NCI-H2107 (cell line): ENCODE measurements around the gene CMIP.
"Not testable (repeated sequence)": the region's sequence is repeated elsewhere in the genome, so short reads cannot be mapped to it uniquely, and the experiment has no call there.

Experiments
- DNase-seq: peaks from one replicate; lab custom pipeline; 2025; lab: John Stamatoyannopoulos, UW

CMIP gene

GRCh38 chr16:81421536-81421935, 23.1 kb upstream of the CMIP start:
- no peak for DNase-seq

DNA sequence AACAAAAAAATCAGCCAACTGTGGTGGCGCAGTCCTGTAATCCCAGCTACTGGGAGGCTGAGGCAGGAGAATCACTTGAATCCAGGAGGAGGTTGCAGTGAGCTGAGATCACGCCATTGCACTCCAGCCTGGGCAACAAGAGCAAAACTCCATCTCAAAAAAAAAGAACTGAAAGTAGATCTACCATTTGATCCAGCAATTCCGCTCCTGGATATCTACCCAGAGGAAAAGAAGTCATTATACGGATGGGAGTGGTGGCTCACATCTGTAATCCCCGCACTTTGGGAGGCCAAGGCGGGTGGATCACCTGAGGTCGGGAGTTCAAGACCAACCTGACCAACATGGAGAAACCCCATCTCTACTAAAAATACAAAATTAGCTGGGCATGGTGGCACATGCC, 22.5 kb upstream of the CMIP start:
- DNase-seq = not testable (repeated sequence)

GRCh38 chr16:81424771-81425170, 19.8 kb upstream of the CMIP start:
- no peak for DNase-seq

GRCh38 chr16:81427219-81427618, 17.4 kb upstream of the CMIP start:
- DNase-seq = no peak

GRCh38 chr16:81429045-81429521, 15.5 kb upstream of the CMIP start:
- DNase-seq = peak; percentile 61

DNA sequence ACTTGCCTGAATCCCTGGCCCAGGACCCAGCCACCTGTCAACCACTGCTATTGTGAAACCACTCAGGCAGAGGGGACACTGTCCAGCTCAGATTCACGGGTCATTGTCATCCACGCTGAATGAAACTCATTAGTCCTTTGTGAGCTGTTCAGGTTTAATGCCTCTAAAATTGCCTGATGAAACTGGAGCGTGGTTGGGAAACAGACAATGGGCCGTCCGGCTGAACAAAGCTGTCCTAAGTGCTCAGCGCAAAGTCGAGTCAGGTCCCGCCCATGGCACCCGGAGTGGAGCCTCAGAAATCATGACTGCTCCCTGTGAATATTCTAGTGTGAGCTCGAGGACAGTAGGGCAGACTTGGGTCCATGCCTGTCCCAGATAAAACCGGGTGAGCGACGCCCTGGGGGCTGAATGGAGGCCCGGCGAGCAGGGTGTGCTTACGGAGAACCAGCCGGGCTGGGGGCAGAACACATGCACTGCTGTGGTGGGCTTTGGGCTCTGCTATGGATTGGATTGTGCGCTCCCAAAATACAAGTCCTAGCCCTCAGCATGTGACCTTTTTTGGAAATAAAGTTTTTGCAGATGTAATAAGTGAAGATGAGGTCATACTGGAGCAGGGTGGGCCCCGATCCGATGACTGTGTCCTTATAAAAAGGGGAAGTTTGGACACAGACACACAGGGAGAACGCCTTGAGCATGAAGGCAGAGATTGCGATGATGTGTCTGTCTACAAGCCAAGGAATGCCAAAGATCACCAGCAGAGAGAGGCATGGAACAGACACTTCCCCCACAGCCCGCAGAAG, 12.9 kb upstream of the CMIP start:
- DNase-seq = peak; percentile 44

GRCh38 chr16:81432937-81433557, 11.6 kb upstream of the CMIP start:
- peak; percentile 57 for DNase-seq

DNA sequence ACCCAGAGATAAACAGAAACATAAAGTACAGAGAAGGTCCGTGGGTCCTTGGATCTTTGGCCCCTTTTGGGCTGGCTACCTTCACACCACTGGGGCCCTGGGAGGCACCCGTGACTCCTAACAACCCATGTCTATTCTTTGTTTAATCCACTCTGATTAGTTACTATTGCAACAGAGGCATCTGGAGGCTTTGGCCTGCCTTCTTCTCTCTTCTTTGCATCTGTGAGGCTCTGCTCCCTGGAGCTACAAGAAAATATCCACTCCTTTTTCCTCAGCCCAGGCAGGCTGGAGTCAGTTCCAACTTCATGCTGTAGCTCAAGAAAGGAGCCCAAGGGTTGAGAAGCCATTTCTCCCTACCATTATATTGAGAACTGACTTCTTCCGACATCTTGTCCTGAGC, 9.5 kb upstream of the CMIP start:
- no peak for DNase-seq

- no peak for DNase-seq
Measured at GRCh38 chr16:81435567-81435966, 9.0 kb upstream of the CMIP start.

DNA sequence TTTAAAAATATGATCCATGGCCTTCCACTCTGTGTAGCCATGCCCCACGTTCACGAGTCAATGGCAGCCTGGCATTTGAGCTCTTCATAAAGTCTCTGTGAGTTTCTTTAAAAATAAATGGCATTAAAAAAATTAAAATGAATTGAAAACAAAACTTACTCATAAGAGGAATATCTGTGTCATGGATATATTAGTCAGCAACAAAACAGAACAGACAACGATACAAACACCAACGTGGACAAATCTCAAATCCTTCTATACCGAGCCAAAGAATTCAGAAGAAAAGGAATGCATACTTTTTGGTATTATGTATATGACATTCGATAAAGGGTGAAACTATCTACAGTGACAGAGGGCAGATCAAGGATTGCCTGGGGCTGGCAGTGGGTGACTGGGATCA, 8.2 kb upstream of the CMIP start:
- no peak for DNase-seq

DNA sequence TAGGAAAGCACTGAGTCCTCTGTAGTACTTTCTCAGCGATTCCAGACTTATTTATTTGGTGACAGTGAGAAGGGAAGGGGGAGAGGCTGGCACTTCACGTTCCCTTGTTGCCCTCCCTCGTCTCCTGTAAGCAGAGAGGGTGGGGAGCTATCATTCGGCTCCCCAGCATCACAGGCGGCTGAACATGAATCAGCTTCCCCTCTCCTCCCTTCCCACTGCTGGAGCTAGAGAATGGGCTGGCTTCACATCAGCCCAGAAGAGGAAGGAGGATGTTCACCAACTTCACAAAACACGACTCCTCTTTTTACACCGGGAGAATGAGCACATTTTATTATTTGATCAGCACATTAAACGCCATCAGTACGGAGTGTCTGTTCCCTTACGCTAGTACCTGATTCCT, 6.7 kb upstream of the CMIP start:
- DNase-seq = no peak

DNA sequence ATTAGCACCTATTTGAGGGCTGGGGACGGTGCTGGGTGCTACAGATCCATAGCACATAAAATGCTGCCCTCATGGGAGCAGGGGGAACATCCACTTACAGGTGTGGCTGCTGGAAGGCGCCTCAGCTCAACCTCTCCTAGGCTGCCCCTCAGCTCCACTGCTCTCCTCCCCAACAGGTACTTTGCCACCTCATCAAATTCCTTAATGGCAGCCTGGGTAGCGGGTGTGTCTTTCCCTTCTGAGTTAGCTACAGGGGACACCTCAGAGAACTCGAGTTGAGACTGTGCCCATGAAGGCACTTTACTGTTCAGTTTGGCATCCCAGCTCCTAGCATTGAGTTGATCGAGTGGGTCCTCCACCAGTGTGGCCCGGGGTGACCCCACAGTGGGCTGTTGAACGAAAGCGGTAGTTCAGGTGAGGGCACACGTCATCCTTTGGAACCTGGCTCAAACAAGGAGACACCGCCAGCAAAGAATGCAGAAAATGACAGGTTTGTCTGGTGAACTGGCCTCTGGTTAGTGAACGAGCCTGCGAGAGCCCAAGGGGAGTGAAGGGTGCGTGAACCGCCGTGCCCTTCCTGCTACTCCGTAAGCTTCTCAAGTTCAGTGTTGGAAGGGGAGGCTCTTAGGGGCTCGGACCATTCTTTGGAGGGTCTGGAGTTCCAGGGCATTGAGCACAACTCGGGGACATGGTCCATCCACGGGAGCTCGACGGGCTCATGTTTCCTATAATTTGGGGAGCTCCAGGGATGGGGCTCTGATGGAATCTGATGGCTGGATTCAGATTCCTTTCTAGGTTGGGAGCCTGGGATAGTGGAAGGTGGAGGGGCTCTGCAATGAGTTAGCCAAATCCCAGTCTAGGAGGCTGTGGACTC, 3.5 kb upstream of the CMIP start:
- no peak for DNase-seq

DNA sequence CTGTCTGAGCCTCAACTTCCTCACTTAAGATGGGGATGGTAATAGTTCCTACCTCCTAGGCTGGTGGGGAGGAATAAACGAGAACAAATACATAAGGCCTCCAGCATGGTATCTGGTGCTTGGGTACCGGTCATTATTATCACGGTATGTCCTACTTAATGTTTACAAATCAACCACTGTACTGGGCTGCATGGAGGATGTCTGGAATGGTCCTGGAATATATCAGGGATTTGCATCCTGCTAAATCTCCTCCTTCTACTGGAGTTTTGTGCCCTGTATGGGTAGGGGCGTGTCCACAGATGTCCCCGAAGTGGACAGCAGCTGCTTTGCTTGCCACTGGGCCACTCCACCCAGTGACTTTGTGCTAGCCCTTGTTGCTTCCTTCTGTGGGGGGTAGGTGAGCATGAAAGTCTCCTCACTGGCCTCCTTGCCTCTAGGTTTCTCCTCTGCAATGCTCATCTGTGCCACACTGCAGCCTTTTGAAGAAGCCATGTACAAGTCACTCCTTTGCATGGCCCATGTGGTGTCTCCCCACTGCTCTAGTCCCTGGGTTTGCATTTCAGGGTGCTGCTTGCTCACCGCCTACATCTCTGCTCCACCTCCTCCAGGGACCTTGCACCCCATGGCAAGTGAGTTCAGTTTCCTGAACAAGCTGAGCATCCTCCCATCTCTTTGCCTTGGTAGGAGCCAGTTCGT, 2.2 kb upstream of the CMIP start:
- DNase-seq = no peak

GRCh38 chr16:81442916-81443687, 1.5 kb upstream of the CMIP start:
- DNase-seq = no peak

DNA sequence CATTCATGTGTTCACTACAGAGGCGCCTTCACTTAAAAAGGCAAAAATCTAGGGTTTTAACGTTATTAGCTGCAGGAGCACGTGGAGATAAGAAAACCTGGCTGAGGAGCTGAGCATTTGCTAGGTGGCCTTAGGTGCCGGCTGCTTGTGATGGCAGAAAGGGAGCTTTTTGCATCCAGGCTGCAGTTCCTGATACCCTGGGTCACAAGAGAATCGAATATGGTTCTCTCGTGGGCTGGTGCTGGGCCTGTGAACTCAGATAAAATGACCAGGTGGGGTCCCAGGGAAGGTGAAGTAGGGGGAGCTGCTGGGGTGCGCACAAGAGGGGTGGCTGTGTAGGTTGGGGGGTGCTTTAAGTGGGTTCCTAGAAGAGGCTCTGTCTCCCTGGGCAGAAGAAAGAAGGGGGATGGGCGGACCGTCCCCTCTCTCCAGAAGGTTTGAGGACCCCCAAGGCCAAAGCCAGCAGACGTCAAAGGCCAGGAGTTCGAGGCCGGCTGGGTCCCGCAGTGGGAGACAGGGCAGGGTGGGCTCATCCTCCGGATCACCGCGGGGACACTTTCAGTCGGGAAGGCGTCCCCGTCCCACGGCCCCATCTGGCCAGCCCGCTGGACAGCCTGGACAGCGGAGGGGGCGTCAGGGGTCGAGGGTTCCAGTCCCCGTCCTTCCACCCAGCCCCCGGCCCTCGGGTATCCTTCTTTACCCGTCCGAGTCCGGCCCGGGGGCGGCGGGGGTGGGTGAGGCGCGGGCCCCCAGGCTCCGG, 740 bp upstream of the CMIP start:
- no peak for DNase-seq

- no peak for DNase-seq
Measured at GRCh38 chr16:81445143-81445961, 744 bp downstream of the CMIP start.

DNA sequence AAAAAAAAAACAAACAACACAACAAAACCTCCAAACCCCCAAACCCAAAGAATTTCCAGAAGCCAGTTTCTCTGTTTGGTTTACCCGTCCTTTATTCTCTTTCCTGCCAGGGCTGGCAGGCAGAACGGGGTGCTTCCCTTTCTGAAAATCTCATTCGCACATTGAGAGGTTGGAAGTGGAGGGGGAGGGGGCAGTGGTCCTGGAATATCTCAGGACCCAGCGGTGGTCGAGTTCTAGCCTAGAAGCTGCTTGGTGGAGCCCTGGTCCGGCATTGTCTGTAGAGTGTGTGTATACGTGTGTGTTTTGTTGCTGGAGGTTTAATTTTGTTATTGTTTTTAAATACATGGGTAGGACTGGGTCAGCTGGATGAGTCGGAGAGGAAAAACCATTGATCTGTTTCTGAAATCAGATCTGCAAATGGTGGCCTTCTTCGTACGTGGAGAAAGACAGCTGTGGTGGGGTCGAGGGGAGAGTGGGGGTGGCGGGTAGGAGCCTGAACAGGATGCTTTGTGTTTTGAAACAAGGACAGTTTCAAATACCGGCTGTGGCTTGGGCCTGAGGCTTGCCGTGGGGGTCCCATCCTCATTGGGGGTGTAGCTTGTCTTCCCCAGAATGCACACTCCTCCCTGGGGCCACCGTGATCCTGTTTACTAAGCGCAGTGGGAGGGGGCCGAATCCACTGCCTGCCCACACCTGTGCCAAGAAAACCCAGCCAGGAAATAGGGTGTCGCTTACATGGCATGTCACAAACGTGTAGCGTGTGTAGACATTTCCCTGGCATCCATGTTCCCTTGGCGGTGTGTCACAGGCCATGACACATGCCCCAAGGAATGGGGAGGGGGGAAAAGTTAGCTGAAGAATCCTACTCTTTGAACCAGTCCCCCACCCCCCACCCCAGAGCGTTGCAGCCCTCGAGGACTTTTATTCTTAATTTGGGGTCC, 1.6 kb downstream of the CMIP start:
- DNase-seq = no peak

DNA sequence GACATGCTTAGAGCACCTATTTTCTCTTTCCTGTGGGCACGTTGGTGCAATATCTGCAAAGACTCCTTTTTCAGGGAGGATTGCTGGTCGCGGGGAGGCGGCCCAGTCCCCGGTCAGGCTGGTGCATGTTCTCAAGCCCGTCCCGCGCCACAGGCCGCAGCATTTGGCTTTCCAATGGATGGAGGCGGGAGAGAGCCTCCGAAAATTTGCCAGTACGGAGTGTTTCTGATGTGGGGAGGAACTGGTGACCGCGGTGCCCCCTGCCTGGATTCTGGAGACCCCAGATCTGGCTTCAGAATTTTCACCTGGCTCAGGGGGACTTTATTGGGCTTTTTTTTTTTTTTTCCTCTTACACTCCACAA, 2.3 kb downstream of the CMIP start:
- DNase-seq = no peak
